ENCODE results near the gene PRSS50. TPM values are rescaled to one million over a fixed set of nuclear protein-coding genes. Genes with fewer than 3 reads are reported as not detected.

The PRSS50 gene
- total and polyA plus RNA-seq, 7 donors: 0.03 to 1.1 (median 0.49) TPM; not detected in 3

- H3K27ac ChIP-seq: no peak overlapping the region
- no peak for TF ChIP-seq CTCF (IDR thresholded peaks at IDR 0.05)
- TF ChIP-seq EP300 (IDR thresholded peaks at IDR 0.05): no peak
- TF ChIP-seq POLR2A (IDR thresholded peaks at IDR 0.05): no peak
- TF ChIP-seq POLR2AphosphoS5 (IDR thresholded peaks at IDR 0.05): no peak
- H3K27me3 ChIP-seq: no peaks in the 10 kb centered on the region
- WGBS, 2 donors: 87% methylated on average over 5 of the region's 5 CpGs
- no peak for DNase-seq
- intact Hi-C loops (cut with DNase I): no loop called here
- H3K4me1 ChIP-seq: no peaks in the 10 kb centered on the region
- no peaks in the 10 kb centered on the region for H3K36me3 ChIP-seq
- no peak overlapping the region for H3K4me3 ChIP-seq
- H3K9me3 ChIP-seq: no peaks in the 10 kb centered on the region
Observed at GRCh38 chr3:46679681-46680080, 38.0 kb downstream of the PRSS50 start.

- no peak overlapping the region for H3K4me3 ChIP-seq
Observed at GRCh38 chr3:46678280-46678679, 39.4 kb downstream of the PRSS50 start.

GRCh38 chr3:46677411-46677726, 40.3 kb downstream of the PRSS50 start:
- H3K36me3 ChIP-seq: no peaks in the 10 kb centered on the region
- no peaks in the 10 kb centered on the region for H3K4me1 ChIP-seq
- WGBS, 2 donors: 77 to 80% methylated on average over 6 of the region's 6 CpGs
- TF ChIP-seq POLR2AphosphoS5 (IDR thresholded peaks at IDR 0.05) (no peak), EP300 (IDR thresholded peaks at IDR 0.05) (no peak), CTCF (IDR thresholded peaks at IDR 0.05) (no peak), POLR2A (IDR thresholded peaks at IDR 0.05) (no peak)
- H3K27me3 ChIP-seq: no peaks in the 10 kb centered on the region
- intact Hi-C loops (cut with DNase I): no loop called here
- DNase-seq: peak; percentile 64
- H3K4me3 ChIP-seq: no peak overlapping the region
- H3K9me3 ChIP-seq: no peaks in the 10 kb centered on the region
- H3K27ac ChIP-seq: no peak overlapping the region

More at GRCh38 chr3:46678280-46678679, 39.4 kb downstream of the PRSS50 start:
- intact Hi-C loops (cut with DNase I): no loop called here
- no peaks in the 10 kb centered on the region for H3K36me3 ChIP-seq
- H3K27me3 ChIP-seq: no peaks in the 10 kb centered on the region
- H3K9me3 ChIP-seq: no peaks in the 10 kb centered on the region
- DNase-seq: no peak
- no peak overlapping the region for H3K27ac ChIP-seq
- no peak for TF ChIP-seq CTCF (IDR thresholded peaks at IDR 0.05)
- no peak for TF ChIP-seq POLR2A (IDR thresholded peaks at IDR 0.05)
- no peak for TF ChIP-seq POLR2AphosphoS5 (IDR thresholded peaks at IDR 0.05)
- no peak for TF ChIP-seq EP300 (IDR thresholded peaks at IDR 0.05)
- H3K4me1 ChIP-seq: no peaks in the 10 kb centered on the region
- WGBS, 2 donors: 94 to 96% methylated on average over 6 of the region's 6 CpGs

- intact Hi-C loops (cut with DNase I): no loop called here
- H3K9me3 ChIP-seq: no peaks in the 10 kb centered on the region
- no peaks in the 10 kb centered on the region for H3K27me3 ChIP-seq
- TF ChIP-seq POLR2AphosphoS5 (IDR thresholded peaks at IDR 0.05) (no peak), EP300 (IDR thresholded peaks at IDR 0.05) (no peak), CTCF (IDR thresholded peaks at IDR 0.05) (no peak), POLR2A (IDR thresholded peaks at IDR 0.05) (no peak)
- no peaks in the 10 kb centered on the region for H3K4me1 ChIP-seq
- 82 to 84% methylated on average over 16 of the region's 16 CpGs for WGBS, 2 donors
- H3K27ac ChIP-seq: no peak overlapping the region
- peak; percentile 61 for DNase-seq
- no peaks in the 10 kb centered on the region for H3K36me3 ChIP-seq
- H3K4me3 ChIP-seq: no peak overlapping the region
Observed at GRCh38 chr3:46676601-46677410, 40.9 kb downstream of the PRSS50 start.

Measured in sigmoid colon (tissue), 7 donors.